GM18870 (cell line): Measurements from ENCODE around the gene ATG2B.

ENCODE experiments used
- ATAC-seq: cut with Tn5 transposase; IDR thresholded peaks from one replicate; pipeline ENCODE4 v1.9.1; 2021; ENCODE audit warnings: moderate library complexity; ENCODE audit not compliant: unreplicated experiment

The ATG2B gene

GRCh38 chr14:96316087-96316486 lies 47.1 kb downstream of the ATG2B start:
- no peak for ATAC-seq

GRCh38 chr14:96310906-96311305 lies 52.2 kb downstream of the ATG2B start:
- no peak for ATAC-seq

- ATAC-seq = no peak
Measured at GRCh38 chr14:96309896-96310330, 53.2 kb downstream of the ATG2B start.

- ATAC-seq = no peak
Measured at GRCh38 chr14:96309133-96309895, 53.8 kb downstream of the ATG2B start.

- ATAC-seq = no peak
Measured at GRCh38 chr14:96307434-96307833, 55.7 kb downstream of the ATG2B start.

GRCh38 chr14:96304956-96305355 lies 58.2 kb downstream of the ATG2B start:
- no peak for ATAC-seq

GRCh38 chr14:96303981-96304380 lies 59.2 kb downstream of the ATG2B start:
- no peak for ATAC-seq

- no peak for ATAC-seq
Measured at GRCh38 chr14:96299441-96299840, 63.7 kb downstream of the ATG2B start.

GRCh38 chr14:96297997-96298515 lies 65.1 kb downstream of the ATG2B start:
- ATAC-seq = no peak

GRCh38 chr14:96297000-96297399 lies 66.1 kb downstream of the ATG2B start:
- no peak for ATAC-seq

GRCh38 chr14:96294246-96294645 lies 68.9 kb downstream of the ATG2B start:
- ATAC-seq = no peak

- ATAC-seq = no peak
Measured at GRCh38 chr14:96287856-96288255, 75.3 kb downstream of the ATG2B start.

- ATAC-seq = no peak
Measured at GRCh38 chr14:96286251-96286650, 76.9 kb downstream of the ATG2B start.

- ATAC-seq = no peak
Measured at GRCh38 chr14:96285667-96286066, 77.5 kb downstream of the ATG2B start.

- ATAC-seq = no peak
Measured at GRCh38 chr14:96284430-96284829, 78.7 kb downstream of the ATG2B start.

- ATAC-seq = no peak
Measured at GRCh38 chr14:96284008-96284407, 79.1 kb downstream of the ATG2B start.

- no peak for ATAC-seq
Measured at GRCh38 chr14:96281486-96281885, 81.7 kb downstream of the ATG2B start.

GRCh38 chr14:96280104-96280503 lies 83.0 kb downstream of the ATG2B start:
- no peak for ATAC-seq

GRCh38 chr14:96279564-96279963 lies 83.6 kb downstream of the ATG2B start:
- ATAC-seq = no peak

- ATAC-seq = no peak
Measured at GRCh38 chr14:96277890-96278289, 85.3 kb downstream of the ATG2B start.

- ATAC-seq = no peak
Measured at GRCh38 chr14:96275177-96276112, 87.7 kb downstream of the ATG2B start.

GRCh38 chr14:96274543-96274942 lies 88.6 kb downstream of the ATG2B start:
- no peak for ATAC-seq
